Measurements from ENCODE around the gene ALK.

- no peak for TF ChIP-seq POLR2A (IDR thresholded peaks at IDR 0.05)
- TF ChIP-seq, protein P1, sequence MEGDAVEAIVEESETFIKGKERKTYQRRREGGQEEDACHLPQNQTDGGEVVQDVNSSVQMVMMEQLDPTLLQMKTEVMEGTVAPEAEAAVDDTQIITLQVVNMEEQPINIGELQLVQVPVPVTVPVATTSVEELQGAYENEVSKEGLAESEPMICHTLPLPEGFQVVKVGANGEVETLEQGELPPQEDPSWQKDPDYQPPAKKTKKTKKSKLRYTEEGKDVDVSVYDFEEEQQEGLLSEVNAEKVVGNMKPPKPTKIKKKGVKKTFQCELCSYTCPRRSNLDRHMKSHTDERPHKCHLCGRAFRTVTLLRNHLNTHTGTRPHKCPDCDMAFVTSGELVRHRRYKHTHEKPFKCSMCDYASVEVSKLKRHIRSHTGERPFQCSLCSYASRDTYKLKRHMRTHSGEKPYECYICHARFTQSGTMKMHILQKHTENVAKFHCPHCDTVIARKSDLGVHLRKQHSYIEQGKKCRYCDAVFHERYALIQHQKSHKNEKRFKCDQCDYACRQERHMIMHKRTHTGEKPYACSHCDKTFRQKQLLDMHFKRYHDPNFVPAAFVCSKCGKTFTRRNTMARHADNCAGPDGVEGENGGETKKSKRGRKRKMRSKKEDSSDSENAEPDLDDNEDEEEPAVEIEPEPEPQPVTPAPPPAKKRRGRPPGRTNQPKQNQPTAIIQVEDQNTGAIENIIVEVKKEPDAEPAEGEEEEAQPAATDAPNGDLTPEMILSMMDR (IDR thresholded peaks at IDR 0.05): no peak
These were observed 26.4 kb downstream of the ALK start for GRCh38 chr2:29894822-29895614.
